GM12865 (cell line): Measurements from ENCODE around the gene SLC49A3.

Source experiments
- DNase-seq: peaks from one replicate; pipeline ENCODE4 v3.0.0; 2010; ENCODE audit warnings: low read depth
- H3K4me3 ChIP-seq: 2 replicates; pipeline ENCODE4 v1.5.1; 2011; ENCODE audit warnings: mild to moderate bottlenecking, low read depth, low read length, control low read depth
- CTCF ChIP-seq: IDR thresholded peaks from 2 replicates; pipeline ENCODE4 v1.5.1; 2011; ENCODE audit warnings: low read length, control low read depth, low read depth, inconsistent platforms; ENCODE audit not compliant: insufficient read depth; ENCODE audit errors: missing control alignments

The SLC49A3 gene

GRCh38 chr4:661881-662761, 26.8 kb downstream of the SLC49A3 start:
- DNase-seq: no peak
- no peak overlapping the region for H3K4me3 ChIP-seq

GRCh38 chr4:661231-661630, 27.7 kb downstream of the SLC49A3 start:
- H3K4me3 ChIP-seq: no peak overlapping the region
- no peak for TF ChIP-seq CTCF
- no peak for DNase-seq

More at GRCh38 chr4:661881-662761, 26.8 kb downstream of the SLC49A3 start:
- TF ChIP-seq CTCF: no peak

GRCh38 chr4:660401-660800, 28.6 kb downstream of the SLC49A3 start:
- TF ChIP-seq CTCF: no peak
- no peak overlapping the region for H3K4me3 ChIP-seq
- no peak for DNase-seq

GRCh38 chr4:659851-660250, 29.1 kb downstream of the SLC49A3 start:
- no peak for DNase-seq
- no peak overlapping the region for H3K4me3 ChIP-seq
- TF ChIP-seq CTCF: no peak

- TF ChIP-seq CTCF: no peak
- no peak overlapping the region for H3K4me3 ChIP-seq
- DNase-seq: no peak
These were observed 30.0 kb downstream of the SLC49A3 start for GRCh38 chr4:658681-659667.

- no peak for DNase-seq
- TF ChIP-seq CTCF: no peak
- no peak overlapping the region for H3K4me3 ChIP-seq
These were observed 30.9 kb downstream of the SLC49A3 start for GRCh38 chr4:657834-658667.
